Measurements from ENCODE around the gene SND1.

DNA sequence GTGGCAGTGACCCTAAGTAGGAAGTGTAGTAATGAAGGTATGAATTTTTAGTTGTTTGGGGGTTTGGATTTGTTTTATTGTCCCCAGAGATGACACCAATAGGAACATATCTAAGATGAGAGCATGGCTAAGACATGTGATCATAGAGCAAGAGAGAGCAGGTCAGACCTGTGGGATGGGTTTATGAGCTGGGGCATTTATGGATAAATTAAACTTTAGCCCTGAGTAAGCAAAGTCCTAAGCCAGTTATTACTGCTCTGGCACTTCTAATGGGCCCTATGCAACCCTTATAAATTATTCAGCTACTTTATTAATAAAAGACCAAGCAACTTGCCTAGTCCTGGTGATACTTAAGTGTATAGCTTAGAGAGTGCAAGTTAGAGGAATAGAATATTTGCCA, 294.1 kb downstream of the SND1 start:
- no peak for TF ChIP-seq CTCF (conservative IDR thresholded peaks at IDR 0.05 in 1 of 2, IDR thresholded peaks at IDR 0.05 in 1 of 2; ENCODE audit: low read depth in 1 of 2, low read length in 2 of 2)
- TF ChIP-seq EZH2 (IDR thresholded peaks at IDR 0.05; ENCODE audit: low read length, missing control alignments), result no peak
